GM21825 (cell line): Measurements from ENCODE around the gene P3H2.

ENCODE experiments used
- ATAC-seq: cut with Tn5 transposase; IDR thresholded peaks from one replicate; pipeline ENCODE4 v1.9.1; 2021; ENCODE audit warnings: mild to moderate bottlenecking, moderate library complexity; ENCODE audit not compliant: unreplicated experiment

P3H2 gene

DNA sequence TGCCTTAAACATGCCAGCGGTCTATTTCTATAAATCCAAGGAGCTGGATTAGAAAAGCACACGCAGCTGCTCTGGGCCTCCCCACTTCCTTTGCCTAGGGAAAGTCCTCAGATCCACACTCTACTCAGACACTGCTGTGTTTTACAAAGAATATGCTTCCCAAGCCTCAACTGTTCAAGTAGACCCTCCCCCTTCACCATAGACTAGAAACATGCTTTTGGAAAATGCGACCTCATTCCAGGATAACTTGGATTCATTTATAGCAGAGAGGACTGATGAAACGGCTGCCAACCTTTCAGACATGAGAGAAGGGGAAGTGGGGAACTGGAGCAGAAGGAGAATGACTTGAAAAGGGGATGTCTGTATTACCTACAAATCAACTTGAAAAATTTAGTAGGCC, 64.0 kb downstream of the P3H2 start:
- ATAC-seq: no peak

DNA sequence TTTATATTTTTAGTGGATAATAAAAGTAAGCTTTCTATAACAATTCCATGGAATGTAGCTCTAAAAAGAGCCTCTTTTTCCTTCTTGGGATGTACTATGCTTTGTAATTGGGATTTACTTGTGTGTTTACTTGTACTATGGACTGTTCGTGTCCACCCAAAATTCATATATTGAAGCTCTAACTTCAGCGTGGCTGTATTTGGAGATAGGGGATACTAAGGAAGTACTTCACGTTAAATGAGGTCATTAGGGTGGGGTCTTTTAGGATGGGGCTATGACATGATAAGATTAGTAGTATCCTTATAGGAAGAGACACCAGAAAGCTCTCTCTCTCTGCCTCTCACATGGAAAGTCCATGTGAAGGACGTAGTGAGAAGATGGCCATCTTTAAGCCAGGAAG, 64.9 kb downstream of the P3H2 start:
- ATAC-seq: no peak

DNA sequence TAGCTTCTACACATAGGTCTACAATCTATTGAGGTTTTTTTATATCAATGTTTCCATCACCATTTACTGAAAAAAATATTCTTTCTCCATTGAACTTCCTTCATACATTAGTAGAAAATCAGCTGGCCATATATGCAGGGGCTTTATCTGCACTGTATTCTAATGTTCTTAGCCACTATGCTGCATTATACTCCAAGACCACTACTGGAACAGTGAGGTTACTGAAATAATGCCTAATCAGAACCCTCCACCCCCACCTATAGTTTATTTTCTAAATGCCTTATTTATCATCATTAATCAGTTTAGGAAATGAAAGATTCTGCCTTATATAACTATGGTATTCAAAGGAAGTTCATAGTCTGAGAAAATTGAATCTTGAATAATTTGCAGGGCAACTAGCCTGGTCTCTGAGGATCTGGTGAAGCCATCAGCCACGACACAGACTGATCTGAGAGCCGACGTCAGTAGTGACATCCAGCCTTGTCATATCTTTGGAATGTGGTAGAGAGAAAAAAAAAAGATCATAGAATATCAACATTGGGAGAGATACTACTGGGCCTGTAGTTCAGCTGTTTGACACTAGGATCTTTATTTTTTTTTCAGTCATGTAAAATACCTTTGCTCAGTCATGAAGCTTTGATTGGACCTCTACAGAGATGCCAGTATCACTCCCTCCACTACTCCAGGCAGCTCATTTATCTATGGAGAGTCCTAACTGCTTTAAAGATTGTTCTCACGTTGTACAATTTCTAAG, 66.6 kb downstream of the P3H2 start:
- no peak for ATAC-seq

DNA sequence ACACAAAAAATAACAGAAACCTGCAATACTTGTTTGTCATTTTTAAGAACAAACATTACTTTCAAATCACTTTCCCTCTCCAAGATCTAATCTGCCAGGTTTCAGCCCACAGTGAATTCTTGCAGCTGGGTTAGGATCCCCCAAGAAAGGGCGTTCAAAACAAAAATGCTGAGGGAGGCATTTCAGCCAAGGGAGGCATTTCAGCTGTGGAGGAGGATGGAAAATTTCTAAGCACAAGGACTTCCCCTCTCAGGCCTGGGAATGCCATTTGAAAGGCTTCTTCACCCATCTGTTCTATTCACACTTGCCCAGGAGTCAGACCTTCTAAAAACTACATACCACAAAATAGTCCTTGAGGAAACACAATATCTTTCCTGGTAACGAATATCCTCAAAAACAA, 69.1 kb downstream of the P3H2 start:
- ATAC-seq: no peak

DNA sequence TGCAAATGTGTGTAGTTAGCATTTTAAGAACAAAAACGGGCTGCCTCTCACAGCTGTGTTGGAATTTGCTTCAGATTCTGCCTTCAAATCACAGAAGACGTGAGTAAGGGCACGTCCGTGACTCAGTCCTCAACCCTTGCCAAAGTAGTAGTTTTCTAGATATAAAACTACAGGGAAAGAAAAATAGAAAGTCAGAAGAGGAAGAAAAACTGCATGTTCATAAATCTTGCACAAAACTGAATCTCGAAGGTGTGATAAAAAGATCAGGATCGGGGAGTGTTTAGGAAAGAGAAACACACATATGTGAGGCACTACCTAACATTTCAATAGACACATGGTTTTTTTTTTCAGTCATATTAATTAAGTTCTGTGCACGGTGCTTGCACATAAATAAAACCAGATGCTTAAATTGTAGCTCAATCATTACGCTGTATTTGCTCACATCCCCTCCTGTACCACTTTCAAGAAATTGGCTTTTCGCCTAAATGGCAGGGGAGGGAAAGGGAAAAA, 71.7 kb downstream of the P3H2 start:
- ATAC-seq: no peak

DNA sequence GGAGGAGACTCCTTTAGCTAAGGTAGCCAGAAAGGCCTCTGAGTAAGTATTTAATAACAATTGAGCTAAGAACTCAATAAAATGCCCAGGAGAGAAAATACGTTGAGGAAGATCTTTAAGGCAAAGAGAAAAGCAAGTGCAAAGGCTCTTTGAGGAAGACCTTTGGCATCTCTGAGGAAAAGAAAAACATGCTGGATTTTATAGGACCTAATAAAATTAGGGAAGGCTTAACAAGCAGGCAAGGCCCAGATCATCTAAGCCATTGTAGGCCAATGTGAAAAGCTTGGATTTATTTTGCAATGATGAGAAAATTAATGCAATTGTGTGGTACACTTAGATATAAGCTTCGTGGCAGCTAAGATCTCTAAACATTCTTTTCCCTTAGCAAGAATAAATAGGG, 75.7 kb downstream of the P3H2 start:
- ATAC-seq: no peak

DNA sequence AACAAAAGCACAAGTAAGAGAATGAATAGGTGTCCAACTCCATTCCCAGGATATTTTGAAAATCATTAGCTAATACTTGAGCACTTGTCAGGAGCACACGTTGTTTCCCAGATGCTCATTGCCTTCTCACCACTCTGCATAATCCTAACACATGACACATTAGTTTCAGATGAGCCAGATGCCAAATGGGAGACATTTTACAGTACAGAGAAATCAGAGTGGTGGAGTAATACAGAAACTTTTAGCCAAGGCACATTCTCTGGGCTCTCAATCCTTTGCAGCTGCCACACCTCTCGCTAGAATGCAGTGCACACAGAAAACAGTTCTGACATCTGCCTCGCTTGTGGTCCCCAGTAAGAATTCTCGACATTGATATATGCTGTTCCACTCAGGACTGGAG, 76.6 kb downstream of the P3H2 start:
- no peak for ATAC-seq

DNA sequence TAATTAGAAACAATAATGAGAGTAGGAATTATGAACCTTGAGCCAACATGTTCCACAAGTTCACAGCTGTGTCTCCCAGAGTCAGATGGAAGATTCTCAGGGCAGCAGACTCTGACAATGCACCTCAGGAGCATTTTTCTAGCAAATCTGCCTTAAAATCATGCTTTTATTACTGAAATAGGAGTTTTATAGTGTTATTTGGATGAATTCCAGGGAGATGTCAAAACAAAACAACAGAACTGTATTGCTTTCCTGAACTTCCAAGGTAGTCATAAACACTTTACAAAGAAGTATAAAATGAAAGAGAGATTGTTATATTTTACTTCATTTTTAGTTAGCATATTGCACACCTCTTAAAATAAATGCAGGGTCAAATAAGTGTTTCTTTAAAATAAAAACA, 77.0 kb downstream of the P3H2 start:
- no peak for ATAC-seq

DNA sequence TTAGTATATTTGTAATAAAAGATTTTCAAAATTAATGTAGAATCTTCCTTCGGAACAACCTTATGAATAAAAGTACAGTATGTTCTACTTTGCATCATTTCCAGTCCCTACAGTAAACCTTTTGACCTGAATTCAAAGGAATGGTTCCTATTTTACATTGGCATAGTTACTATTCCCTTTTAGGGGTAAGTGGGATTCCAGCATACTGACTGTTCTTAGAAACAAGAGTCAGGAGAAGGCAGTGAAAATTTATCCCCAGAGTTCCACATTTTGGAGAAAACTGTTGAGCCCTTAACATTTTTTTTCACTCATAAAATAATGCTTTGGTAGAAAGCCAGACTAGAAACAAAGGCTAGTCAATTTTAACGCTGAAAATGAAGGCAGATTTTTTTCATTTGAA, 78.1 kb downstream of the P3H2 start:
- ATAC-seq: no peak

DNA sequence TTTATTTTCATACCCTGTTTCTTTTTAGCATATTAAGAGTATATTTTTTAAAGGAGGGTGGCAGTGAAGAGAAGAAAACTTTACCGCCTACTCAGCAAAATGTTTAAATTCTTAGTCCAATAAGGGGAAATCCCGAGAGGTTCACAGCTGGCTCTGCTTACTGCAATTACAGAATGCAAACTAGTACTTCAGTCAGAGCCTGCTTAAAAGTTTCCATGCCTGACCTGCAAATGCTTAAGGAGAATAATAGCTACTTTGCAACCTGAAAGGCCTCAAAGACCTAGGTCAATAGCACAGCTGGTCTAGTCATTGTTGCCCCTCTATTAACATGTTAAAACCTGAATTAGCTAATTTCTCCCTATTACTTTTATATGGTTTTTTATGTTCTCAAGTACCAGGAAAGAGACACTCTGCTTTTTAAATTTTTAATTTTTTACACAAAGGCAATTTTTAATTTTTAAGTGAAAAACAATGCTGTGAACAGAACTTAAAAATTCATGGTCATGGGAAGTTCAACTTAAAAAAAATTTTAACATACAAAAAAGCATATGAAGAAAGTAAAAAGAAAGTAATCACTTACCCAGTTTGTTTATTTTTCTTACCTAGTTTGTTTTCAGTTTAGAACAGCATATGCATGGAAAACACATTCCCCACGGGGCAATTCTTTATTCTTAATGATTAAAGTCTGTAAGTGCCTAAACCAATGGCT, 79.2 kb downstream of the P3H2 start:
- no peak for ATAC-seq

DNA sequence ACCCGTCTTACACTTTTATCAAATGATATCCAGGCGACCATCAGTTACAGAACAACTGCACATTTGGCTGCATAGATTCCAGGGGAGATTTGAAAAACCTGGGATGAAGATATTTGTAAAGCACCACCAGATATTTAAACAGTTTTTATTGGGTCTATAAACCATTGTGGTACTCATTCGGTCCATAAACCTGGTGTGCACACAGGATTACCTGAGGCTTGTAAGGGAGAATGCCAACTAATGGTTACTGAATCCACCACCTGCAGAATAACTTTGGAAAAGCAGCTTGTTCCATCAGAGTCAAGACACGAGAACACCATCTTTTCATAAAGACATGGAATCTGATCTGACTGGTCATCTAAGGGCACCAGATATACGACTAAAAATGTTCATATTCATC, 80.6 kb downstream of the P3H2 start:
- ATAC-seq: no peak

DNA sequence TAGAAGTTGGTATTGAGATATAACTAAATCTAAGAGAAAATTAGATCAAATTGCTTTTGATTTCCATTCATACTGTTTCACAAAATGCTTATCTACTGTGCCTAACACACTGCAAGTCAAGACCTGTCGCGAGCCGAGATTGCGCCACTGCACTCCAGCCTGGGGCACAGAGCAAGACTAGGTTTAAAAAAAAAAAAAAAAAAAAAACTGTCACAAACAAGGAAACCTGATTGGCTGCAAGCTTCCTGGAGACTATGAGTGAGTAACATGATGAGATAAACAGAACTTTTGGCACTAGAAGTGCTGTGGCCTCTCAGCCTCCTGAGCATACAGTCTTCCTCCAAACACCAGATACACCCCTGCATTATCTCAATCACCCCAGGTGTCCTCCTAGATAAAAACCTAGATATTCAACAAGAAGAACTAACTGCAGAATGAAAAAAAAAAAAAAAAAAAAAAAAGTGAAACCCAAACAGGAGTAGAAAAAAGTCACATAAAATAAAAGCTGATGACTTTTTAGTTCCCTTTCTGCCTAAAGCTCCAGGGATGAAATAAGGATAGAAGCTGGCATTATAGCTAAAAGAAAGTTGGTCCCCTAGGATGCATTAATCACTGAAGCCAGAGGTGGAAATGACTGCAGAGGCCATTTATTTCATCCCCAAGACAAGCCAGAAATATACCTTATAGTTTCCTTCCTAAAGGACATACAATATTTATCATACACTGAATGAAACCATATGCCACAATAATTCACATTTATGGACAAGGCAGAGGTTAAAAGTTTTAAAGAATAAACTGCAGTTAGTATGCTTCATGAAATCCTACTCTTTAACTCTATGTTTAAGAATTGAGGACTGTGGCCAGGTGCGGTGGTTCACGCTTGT, 82.4 kb downstream of the P3H2 start:
- no peak for ATAC-seq

DNA sequence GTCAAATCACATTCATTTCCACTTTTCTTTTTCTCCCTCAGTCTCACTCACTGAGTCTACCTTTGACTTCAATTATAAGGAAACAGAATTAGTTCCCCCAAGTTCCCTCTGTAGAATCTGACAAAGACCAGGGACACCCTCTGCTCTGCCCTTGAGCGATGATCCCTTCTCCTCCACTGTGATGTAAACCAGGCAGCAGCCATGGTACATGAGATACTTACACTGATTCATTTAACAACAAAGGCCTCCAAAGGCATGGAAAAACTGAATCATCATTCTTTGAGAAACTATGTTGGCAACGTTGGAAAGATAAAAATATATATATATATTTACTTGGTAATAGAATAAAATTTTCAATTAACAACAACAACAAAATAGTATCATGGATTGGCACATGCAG, 84.1 kb downstream of the P3H2 start:
- no peak for ATAC-seq

DNA sequence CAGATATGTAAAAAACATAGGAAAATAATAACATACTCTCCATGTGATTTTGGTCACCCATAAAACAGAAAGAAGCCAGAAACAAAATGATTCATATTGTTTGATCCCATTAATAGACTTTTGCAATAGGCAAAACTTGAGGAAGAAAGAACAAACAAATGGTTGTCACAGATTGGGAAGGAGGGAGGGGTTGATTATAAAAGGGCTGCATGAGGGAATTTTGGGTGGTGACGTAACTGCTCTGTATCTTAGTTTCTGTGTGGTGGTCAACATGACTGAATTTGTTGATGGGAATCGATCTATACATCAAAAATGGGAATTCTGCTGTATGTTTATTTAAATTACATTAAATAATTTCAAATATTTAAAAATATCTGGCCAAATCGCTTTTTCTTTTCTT, 86.3 kb downstream of the P3H2 start:
- ATAC-seq: no peak

DNA sequence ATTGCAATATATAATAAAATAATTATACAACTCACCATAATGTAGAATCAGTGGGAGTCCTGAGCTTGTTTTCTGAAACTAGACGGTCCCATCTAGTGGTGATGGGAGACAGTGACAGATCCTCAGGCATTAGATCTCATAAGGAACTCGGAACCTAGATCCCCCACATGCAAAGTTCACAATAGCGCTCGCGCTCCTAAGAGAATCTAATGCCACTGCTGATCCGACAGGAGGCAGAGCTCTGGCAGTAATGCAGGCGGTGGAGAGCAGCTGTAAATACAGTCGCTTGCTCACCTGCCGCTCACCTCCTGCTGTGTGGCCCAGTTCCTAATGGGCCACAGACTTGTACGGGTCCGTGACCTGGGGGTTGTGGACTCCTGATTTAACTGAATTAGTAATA, 87.8 kb downstream of the P3H2 start:
- ATAC-seq: no peak

DNA sequence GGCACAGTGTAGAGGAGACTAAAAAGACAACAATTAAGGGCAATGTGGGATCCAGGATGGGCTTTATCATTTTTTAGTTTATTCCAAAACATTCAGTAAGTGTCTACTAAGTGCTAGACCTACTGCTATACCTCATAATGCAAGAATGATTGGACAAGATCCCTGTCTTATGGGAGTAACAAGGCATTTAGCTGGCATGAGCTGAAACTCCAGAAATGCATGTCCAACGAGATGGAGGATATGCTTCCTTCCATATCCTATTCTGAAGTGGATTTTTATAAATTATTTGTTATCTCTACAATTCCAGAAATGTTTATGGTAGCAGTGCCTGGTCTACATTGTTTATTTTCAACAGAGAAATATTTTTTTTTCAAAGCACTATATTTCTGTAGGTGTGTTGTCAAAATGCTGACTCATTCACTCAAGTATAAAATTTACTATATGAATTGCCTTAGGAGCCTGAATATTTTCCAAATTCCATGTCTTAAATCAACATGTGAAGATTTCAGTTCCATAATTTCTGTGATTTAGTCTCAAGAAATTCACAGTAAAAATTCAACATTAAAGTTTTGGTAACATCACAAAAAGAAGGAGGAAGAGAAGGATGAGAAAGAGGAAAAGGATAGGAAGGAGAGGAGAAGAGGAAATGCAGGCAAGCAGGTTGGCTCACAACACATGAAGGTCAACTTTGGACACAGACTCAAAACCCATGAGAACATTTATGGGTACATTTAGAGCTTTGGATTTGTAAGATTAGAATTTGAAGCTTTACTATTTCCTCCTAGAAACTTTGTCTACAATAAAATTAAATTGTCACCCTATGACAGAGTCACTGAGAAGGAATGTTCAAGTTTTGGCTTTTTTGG, 88.6 kb downstream of the P3H2 start:
- no peak for ATAC-seq

DNA sequence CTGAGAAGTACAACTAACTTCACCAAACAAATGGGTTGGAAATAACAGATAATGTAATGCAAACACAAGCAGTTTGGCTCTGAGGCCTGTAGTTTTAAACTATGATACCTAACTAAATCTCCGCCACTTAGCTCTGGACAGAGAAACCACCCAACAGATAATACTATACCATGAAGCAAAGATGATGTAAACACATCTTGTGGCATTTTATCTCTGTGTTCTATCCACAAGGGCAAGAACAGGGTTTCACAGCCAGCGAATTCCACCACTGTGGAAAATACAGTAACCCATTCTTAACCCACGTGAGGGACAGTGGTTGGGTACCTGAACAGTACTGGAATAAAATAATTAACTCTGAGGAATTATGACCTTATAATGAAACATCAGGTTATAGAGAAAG, 93.6 kb downstream of the P3H2 start:
- no peak for ATAC-seq

DNA sequence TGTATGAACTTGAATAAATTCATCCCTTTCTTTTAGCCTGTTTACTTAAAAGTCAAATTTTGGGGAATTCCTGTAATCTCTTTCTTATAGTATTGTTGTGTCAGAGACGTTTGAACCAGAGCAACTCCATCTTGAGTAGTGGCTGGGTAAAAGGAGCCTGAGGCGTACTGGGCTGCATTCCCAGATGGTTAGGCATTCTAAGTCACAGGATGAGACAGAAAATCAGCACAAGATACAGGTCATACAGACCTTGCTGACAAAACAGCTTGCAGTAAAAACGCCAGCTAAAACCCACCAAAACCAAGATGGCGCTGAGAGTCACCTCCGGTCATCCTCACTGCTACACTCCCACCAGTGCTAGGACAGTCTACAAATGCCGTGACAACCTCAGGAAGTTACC, 94.5 kb downstream of the P3H2 start:
- no peak for ATAC-seq

DNA sequence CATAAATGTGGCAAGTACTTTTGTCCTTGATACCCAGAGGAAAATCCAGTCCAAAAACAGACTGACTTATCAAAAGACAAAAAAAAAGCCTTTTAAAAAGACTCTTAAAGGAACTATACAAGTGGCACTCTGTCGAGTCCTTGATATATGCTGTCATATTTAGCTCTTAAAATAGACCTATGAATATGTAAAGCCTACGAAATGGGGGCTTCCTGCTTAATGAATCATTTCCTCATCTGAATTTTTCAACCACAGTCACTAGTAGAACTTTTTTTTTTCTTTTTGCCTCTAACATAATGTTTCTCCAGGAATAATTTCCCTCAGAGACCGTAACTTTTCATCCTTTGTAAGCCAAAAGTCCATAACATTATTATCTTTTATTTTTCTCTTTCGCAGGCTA, 95.8 kb downstream of the P3H2 start:
- no peak for ATAC-seq

DNA sequence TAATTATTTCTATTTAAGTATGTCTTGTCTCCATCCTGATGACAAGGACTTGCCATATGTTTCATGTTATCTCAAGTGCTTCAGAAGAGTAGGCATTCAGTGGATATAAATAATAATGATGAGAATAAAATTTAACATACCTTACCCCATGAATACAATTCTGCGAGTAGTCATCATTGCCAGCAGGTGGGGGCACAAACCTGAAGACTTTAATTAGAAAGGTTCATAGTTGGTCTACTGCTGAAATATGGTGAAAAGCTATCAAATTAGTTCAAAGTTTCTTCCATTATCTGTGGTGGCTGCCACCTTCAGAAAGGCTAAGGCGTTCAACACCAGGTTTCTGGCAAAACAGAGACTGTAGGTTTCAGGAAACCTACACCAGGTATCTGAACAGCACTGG, 100.9 kb downstream of the P3H2 start:
- no peak for ATAC-seq

DNA sequence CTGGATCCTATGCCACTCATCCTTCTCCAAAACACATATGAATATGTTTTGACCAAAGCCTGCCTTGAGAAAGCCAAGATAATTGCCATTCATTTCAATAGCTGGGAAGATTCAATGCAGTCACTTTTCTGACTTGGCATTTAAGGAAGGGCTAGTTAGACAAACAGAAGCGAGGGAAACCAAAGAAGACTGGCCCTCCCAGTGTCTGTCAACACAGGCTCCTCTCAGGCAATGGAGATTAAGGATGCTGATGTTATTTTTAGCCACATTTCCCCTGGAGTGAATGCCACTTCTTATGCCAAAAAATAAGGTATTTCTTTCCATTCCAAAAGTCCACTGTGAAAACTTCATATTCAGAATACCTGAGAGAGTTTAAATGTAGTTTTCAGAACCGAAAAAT, 101.7 kb downstream of the P3H2 start:
- ATAC-seq: no peak
